Heart left ventricle (tissue), 13 donors: ENCODE results near the gene EMC1.
"Not testable (repeated sequence)": the region's sequence is repeated elsewhere in the genome, so short reads cannot be mapped to it uniquely, and the experiment has no call there.

Source experiments
- POLR2A ChIP-seq, 2 donors: fragments of 450-650 bp; IDR thresholded peaks; one replicate each; pipeline ENCODE4 v1.6.1; 2017; ENCODE audit warnings: antibody characterized with exemption in 2 of 2, mild to moderate bottlenecking in 2 of 2, moderate library complexity in 2 of 2
- TF ChIP-seq, protein P1 (sequence below), 12 donors: fragments of 200-600 bp; sonication (generic) in 4 of 12; IDR thresholded peaks; one replicate each; pipeline versions ENCODE4 v1.5.0 to v1.8.0; 2018 to 2022; ENCODE audit warnings: antibody characterized with exemption in 12 of 12, mild to moderate bottlenecking in 5 of 12
- donor health status: ischemic (EF 13 %, LVEDD 7.1; RV severe dilation, severe dysfunction).
- donor health status: DM: no; HTN: yes; CAD: no.
- donor health status: DM: no; HTN: no; CAD: no.
- donor health status: ischemic (EF 25% LVEDD 6.9; RV normal size, moderate dysfunction).
- donor health status: ischemic (EF 25% LVEDD 5.7; RV mildly dilated, moderate dysfunction).
- donor health status: ischemic (EF 35%, LVEDD 5.7; RV mildly dilated, moderate dysfunction).
- donor health status: nonischemic (EF 11% LVEDD 7.7; RV severe dilation, severe dysfunction).
- donor health status: DM: yes; HTN: yes; CAD: no.
- donor health status: PGD.
- donor health status: ischemic (EF 29% LVEDD 5.4; RV normal size, mild dysfunction).
- donor health status: nonischemic (EF 23%, LVEDD 6.1; RV moderate dilation, normal function).

DNA sequence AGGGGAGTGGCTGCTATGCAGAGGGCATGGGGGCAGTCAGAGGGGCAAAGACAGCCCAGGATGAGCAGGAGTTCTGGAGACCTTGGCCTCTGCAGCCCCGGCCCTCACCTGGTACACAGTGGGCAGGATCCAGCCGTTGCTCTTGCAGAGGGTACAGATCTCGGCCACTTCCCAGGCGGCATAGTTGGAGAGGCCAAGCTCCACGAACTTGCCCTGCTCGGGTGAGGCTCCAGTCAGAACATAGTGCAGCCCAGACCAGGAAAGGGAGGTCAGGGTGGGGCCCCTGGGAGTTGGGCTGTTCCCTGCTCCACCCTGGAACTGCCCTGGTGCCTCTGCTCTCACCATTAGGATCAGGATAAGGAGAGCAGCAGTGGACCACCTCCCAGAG lies 19.0 kb upstream of the EMC1 start:
- TF ChIP-seq, protein P1, sequence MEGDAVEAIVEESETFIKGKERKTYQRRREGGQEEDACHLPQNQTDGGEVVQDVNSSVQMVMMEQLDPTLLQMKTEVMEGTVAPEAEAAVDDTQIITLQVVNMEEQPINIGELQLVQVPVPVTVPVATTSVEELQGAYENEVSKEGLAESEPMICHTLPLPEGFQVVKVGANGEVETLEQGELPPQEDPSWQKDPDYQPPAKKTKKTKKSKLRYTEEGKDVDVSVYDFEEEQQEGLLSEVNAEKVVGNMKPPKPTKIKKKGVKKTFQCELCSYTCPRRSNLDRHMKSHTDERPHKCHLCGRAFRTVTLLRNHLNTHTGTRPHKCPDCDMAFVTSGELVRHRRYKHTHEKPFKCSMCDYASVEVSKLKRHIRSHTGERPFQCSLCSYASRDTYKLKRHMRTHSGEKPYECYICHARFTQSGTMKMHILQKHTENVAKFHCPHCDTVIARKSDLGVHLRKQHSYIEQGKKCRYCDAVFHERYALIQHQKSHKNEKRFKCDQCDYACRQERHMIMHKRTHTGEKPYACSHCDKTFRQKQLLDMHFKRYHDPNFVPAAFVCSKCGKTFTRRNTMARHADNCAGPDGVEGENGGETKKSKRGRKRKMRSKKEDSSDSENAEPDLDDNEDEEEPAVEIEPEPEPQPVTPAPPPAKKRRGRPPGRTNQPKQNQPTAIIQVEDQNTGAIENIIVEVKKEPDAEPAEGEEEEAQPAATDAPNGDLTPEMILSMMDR (IDR thresholded peaks at IDR 0.05): not testable (repeated sequence)
- TF ChIP-seq POLR2A (IDR thresholded peaks at IDR 0.05): not testable (repeated sequence)
